H1 (cell line): ENCODE results near the gene C1orf52.

ENCODE experiments used
- ASH2L ChIP-seq: fragments of 200-600, 300-600 bp; sonication (generic); IDR thresholded peaks from one replicate; pipeline ENCODE4 v1.7.1; 2017; ENCODE audit warnings: low read length
- CEBPB ChIP-seq: IDR thresholded peaks from 2 replicates; pipeline ENCODE4 v1.6.1; 2012; ENCODE audit warnings: low read depth, low read length
- JUND ChIP-seq: IDR thresholded peaks from 2 replicates; pipeline ENCODE4 v1.6.1; 2011; ENCODE audit warnings: mild to moderate bottlenecking, improper control_type of control experiment, low read length
- KDM4A ChIP-seq: IDR thresholded peaks from one replicate; pipeline ENCODE4 v1.7.1; 2012; ENCODE audit warnings: low read depth, mild to moderate bottlenecking, moderate library complexity, low read length, inconsistent platforms; ENCODE audit not compliant: severe bottlenecking
- ZNF274 ChIP-seq: IDR thresholded peaks from 2 replicates; pipeline ENCODE4 v1.7.0; 2012; ENCODE audit warnings: low read length, borderline replicate concordance; ENCODE audit errors: extremely low read depth
- TF ChIP-seq, protein P1 (sequence below), 3 experiments: IDR thresholded peaks; 1 replicate in 2 of 3; 2 replicates in 1 of 3; pipeline versions ENCODE4 v1.5.1 to v1.6.1; 2011; ENCODE audit warnings: low read length in 3 of 3, mild to moderate bottlenecking in 3 of 3, inconsistent platforms in 2 of 3, low read depth in 1 of 3, moderate library complexity in 1 of 3; ENCODE audit not compliant: insufficient read depth in 1 of 3; ENCODE audit errors: control extremely low read depth in 1 of 3

DNA sequence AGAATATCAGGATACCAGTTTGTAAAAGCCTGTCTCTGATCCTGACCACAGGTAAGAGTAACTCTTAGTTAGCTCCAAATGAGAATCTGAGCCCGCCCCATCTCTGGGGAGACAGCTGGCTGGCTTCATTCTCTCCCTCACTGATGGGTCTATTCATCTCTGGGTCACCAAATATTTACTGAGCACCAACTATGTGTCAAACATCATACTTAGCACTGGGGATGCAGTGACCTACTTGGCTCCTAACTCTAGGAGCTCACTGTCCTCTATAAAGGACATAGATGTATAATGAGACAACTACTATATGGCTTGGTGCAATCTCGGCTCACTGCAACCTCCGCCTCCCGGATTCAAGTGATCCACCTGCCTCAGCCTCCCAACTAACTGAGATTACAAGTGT, 46.8 kb upstream of the C1orf52 start:
- TF ChIP-seq KDM4A, result no peak
- TF ChIP-seq, protein P1, sequence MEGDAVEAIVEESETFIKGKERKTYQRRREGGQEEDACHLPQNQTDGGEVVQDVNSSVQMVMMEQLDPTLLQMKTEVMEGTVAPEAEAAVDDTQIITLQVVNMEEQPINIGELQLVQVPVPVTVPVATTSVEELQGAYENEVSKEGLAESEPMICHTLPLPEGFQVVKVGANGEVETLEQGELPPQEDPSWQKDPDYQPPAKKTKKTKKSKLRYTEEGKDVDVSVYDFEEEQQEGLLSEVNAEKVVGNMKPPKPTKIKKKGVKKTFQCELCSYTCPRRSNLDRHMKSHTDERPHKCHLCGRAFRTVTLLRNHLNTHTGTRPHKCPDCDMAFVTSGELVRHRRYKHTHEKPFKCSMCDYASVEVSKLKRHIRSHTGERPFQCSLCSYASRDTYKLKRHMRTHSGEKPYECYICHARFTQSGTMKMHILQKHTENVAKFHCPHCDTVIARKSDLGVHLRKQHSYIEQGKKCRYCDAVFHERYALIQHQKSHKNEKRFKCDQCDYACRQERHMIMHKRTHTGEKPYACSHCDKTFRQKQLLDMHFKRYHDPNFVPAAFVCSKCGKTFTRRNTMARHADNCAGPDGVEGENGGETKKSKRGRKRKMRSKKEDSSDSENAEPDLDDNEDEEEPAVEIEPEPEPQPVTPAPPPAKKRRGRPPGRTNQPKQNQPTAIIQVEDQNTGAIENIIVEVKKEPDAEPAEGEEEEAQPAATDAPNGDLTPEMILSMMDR (IDR thresholded peaks at IDR 0.05; ENCODE audit: control extremely low read depth in 1 of 3, insufficient read depth in 1 of 3, low read depth in 1 of 3, low read length in 3 of 3), result no peak
- TF ChIP-seq JUND, result no peak
- TF ChIP-seq ZNF274, result no peak
- no peak for TF ChIP-seq CEBPB
- no peak for TF ChIP-seq ASH2L
